ENCODE data around the gene CARS2. TPM values are rescaled to one million over a fixed set of nuclear protein-coding genes. Genes with fewer than 3 reads are reported as not detected.

The CARS2 gene
- total RNA-seq, 1 experiment from 2014 or later = 91.1 TPM

DNA sequence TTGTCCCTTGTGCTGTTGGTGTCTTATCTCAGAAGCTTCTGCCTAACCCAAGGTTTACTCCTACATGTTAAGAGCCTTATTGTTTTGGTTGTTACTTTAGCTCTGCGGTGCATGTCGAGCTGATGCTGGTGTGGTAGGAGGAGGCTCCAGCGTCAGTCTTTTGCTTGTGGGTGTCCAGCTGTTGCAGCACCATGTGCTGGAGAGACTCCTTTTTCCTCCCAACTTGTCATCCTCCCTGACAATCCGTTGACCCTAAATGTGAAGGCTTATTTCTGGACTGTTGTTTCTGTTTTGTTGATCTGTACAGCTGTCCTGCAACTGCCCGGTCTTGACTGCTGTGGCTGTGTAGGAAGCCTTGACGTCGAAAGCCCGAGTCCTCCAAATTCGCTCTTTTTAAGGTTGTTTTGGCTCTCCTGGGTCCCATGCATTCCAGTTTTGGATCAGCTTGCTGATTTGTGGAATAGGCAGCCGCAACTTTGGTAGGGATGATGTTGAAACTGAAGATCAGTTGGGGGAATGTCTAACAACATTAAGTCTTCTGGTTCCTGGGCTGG, 75.3 kb downstream of the CARS2 start:
- in situ Hi-C loops (cut with HindIII; ENCODE audit: low sequenced_read_pairs) = no loop called here

DNA sequence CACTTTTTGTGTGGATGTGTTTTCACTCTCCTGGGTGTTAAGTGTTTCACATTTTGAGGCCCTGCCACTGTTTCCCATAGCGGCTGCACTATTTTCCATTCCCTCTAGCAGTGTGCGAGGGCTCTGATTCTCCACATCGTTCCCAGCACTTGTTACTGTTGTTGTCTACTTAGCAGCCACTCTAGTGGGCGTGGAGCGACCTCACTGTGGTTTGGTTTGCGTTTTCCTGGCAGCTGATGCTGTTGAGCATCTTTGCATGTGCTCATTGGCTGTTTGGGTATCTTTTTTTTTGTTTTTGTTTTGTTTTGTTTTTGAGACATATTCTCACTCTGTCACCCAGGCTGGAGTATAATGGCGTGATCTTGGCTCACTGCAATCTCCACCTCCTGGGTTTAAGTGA, 76.2 kb downstream of the CARS2 start:
- no peak for DNase-seq (ENCODE audit: low spot score)
- in situ Hi-C loops (cut with HindIII; ENCODE audit: low sequenced_read_pairs) = no loop called here

More for the DNA sequence above, 75.3 kb downstream of the CARS2 start:
- no peak for DNase-seq (ENCODE audit: low spot score)

DNA sequence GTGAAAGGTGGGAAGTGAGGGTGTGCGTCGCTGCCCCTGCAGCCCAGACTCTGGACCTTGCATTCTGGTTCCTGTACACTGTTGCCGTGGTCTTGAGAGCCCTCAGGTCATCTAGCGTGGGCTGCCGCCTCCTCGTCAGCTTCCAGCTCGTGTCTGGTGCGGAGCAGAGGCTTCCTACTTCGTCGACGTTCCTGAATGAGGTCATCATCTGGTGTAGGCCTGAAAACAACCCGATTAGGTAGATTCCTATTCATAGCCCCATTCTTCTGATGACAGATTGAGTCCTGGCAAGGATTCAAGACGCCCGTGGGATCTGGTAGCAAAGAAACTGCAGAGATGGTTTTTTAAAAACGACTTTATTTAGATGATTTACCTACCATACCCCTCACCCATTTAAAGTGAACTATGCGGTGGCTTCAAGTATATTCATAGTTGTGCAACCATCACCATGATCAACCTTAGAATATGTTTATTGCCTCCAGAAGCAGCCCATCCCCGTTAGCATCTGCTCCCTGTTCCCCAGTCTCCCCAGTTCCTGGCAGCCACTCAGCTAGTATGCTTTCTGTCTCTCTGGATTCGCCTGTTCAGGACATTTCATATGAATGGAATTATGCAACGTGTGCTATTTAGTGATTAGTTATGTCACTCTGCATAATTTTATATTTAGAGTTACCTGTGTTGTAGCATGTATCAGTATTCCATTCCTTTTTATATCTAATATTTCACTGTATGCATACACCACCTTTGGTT, 76.8 kb downstream of the CARS2 start:
- DNase-seq (ENCODE audit: low spot score) = peak; percentile 70
- in situ Hi-C loops (cut with HindIII; ENCODE audit: low sequenced_read_pairs) = no loop called here

DNA sequence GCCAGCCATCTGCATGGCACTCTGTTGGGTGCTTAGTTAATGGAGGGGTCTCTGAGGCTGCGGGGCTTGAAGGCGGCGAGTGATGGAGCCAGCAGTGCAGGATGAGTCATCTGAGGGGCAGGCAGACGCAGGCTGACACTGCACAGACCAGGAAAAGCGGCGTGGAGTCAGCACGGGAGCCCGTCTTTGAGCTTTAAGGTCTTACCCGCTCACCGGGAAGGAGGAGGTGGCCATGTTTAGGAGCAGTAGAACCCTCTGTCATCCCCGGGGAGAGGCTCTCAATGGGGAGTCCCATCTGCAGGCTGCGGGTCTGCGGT, 77.5 kb downstream of the CARS2 start:
- in situ Hi-C loops (cut with HindIII; ENCODE audit: low sequenced_read_pairs) = no loop called here
- DNase-seq (ENCODE audit: low spot score) = peak; percentile 26

DNA sequence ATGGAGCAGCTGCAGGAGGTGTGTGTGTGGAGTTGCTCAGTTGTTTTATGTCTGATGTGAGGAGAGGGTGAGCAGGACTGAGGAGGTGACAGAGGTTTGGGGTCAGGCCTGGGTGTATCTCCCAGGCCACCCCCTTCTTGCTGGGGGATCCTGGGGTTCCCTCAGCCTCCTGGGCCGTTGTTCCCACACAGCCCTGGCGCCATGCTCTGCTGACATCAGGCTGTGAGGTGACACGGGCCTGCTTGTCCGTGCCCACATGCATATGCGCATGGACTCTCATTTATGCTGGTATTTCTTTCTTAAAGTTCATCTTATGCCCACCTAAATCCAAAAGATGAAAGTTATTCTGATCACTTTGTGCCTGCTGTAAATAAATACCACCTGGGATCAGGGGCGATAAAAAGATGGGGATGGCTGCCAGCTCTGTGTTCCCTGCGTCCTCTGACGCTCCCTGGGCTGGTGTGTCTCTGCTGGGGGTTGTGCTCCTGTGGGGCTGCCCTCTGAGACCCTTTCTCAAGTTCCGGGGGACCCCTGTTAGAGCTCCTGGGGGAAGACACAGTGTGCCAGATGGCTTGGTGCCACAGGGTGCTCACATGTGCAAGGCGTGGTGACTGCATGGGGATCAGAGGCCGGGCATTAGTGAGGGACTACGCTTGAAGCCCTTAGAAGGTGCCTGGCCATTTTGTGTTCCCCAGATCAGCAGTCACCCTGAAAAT, 78.0 kb downstream of the CARS2 start:
- in situ Hi-C loops (cut with HindIII; ENCODE audit: low sequenced_read_pairs) = no loop called here
- no peak for DNase-seq (ENCODE audit: low spot score)

DNA sequence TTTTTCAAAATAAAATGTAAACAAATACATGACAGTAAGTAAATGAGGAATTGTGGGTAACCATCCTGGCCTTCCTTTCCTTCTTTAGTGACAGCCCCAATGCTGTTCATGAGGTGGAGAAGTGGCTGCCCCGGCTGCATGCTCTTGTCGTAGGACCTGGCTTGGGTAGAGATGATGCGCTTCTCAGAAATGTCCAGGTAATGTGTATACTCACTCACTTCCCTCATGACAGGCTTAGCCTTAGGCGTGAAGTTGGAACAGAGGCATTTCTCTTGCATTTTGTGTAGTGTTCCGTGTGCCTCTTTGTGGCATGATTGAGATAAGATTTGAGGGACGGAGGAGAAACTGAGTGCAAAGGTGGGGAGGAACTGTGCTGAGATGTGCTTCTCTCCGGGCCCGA, 78.6 kb downstream of the CARS2 start:
- no peak for DNase-seq (ENCODE audit: low spot score)
- in situ Hi-C loops (cut with HindIII; ENCODE audit: low sequenced_read_pairs) = no loop called here

DNA sequence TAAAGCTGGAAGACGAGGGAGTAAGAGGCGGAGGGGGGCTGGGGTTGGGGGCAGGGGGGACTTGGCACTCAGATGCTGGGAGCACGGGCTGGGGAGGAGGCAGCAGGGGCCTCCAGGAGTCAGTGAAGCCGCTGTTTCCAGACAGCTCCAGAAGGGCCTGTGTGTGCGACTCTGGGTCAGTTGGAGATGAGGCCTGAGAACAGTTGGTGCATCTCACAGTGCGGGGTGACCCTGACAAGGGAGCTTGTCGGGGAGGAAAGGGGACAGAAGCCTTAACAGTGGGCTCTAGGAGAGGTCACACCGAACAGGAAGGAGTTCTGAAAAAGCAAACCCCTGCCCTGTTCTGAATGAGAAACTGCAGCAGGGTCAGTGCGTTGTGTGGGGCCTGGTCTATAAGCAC, 79.4 kb downstream of the CARS2 start:
- DNase-seq (ENCODE audit: low spot score) = no peak
- in situ Hi-C loops (cut with HindIII; ENCODE audit: low sequenced_read_pairs) = no loop called here

DNA sequence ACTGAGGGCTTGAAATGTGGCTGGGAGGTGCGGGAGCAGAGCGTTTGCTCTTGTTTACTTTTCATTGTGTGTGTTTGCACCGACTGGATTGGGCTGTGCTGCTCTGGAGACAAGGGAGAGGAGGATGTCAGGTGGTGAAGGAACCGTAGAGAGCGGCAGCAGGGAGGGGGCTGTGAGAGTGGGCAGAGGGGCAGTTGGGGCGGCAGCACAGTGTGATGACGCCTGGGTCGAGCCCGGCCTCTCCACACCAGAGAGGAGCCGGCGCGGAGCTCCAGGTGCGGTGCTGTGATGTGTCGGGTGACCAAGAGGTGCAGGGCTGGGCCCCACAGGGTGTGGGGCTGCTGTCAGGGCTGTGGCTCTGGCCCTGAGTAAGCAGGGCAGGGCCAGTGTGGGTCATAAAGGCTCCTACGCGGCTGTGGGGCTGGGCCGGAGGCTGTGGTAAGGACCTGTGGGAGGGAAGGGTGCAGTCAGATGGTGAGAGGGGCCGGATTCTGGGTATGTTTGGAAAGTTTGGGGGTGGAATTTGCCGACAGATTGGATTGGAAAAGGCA, 80.1 kb downstream of the CARS2 start:
- no peak for DNase-seq (ENCODE audit: low spot score)
- in situ Hi-C loops (cut with HindIII; ENCODE audit: low sequenced_read_pairs) = no loop called here

DNA sequence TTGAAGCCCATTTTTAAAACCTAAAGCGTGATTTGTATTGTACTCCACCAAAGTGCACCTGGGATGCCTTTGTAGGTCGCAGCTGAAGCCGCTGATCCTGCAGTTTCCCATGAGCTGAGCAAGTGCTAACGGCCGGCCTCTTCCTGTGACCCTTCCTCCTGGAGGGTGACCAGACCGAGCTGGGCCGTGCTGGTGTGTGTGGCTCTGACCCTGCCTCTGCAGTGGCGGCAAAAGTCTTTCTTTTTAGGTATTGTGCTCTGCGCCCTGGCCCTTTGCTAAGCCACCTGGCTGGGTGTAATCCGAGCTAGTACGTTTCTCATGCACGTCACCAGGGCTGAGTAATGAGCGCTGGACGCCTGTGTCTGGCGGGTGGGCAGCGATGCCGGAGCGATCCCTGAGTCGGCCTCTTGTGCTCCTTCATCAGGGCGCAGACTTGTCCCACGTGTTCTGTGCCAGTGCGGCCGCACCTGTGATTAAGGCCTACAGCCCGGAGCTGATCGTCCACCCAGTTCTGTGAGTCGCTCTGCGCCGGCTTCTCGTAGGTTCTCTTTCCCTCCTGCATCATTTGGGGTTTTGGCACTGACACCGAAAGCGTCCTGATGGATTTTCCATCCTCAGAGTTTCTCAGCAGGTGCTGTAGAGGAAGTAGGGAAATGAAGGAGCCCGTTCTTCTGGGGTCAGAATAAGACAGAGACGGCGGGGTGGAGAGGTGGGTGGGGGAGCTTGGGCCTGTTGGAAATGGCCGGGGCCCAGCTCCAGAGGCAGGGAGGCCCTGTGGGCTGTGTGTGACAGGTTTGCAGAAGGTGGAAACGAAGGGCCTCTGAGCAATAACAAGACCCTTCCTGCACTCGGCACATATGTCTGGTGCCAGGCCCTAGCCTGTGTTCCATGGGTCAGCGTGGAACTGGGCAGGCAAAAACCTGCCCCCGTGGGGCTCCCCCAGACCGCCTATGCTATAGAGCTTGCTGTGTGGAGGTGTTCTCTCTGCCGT, 80.9 kb downstream of the CARS2 start:
- in situ Hi-C loops (cut with HindIII; ENCODE audit: low sequenced_read_pairs) = no loop called here
- DNase-seq (ENCODE audit: low spot score) = no peak

DNA sequence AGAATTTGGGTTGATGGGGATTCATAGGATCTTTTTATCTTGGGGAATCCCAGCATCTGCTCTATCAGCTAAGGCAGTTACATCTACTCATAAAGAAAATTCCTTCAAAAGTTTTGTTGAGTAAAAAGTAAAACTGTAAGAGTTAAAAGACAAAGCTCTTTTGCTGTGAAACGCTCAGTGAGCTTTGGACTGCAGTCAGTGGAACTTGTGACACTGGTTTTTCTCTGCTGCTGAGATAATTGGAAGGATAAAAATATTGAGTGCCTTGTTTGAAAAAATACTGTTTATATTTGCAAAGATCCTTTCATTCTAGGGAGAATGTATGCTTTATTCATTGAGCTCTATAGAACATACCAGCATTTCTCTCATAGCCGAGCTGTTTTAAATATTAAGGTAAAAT, 85.3 kb downstream of the CARS2 start:
- in situ Hi-C loops (cut with HindIII; ENCODE audit: low sequenced_read_pairs) = no loop called here
- DNase-seq (ENCODE audit: low spot score) = no peak

DNA sequence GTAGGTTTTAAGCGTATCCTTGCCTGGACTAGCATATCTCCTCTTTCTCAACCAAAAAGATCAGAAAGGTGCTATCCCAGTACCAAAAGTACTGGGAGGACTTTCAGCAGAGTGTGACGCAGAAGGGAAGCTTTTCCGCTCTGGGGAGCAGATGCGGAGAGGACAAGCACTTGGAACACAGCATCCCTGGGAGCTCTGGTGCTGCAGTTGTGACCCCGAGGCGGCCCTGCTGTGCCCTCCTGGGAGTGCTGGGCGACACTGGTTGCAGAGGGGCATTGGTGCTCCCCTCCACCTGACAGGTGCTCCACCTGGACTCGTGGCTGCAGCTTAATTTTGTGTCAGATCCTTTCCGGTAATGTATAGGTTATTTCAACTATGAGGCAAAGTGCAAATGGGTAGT, 87.1 kb downstream of the CARS2 start:
- in situ Hi-C loops (cut with HindIII; ENCODE audit: low sequenced_read_pairs) = no loop called here
- no peak for DNase-seq (ENCODE audit: low spot score)

DNA sequence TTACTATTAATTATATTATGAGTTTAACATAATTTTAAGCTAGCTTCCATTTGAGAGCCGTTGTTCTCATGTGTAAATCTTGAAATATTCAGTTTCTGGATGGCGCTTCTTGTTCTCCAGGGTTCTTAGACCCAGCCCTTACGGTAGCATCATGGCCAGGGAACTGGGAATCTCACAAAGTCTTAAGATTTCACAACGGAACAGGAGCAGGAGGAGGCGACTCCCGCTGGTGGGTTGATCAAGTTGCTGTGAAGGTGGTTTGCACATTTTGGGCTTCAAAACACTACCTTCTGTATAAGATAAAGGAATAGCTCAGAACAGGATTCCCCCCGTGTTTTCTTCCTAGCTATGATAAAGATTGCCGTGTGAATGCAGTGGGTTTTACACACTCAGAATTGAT, 87.7 kb downstream of the CARS2 start:
- in situ Hi-C loops (cut with HindIII; ENCODE audit: low sequenced_read_pairs) = no loop called here
- DNase-seq (ENCODE audit: low spot score) = no peak

DNA sequence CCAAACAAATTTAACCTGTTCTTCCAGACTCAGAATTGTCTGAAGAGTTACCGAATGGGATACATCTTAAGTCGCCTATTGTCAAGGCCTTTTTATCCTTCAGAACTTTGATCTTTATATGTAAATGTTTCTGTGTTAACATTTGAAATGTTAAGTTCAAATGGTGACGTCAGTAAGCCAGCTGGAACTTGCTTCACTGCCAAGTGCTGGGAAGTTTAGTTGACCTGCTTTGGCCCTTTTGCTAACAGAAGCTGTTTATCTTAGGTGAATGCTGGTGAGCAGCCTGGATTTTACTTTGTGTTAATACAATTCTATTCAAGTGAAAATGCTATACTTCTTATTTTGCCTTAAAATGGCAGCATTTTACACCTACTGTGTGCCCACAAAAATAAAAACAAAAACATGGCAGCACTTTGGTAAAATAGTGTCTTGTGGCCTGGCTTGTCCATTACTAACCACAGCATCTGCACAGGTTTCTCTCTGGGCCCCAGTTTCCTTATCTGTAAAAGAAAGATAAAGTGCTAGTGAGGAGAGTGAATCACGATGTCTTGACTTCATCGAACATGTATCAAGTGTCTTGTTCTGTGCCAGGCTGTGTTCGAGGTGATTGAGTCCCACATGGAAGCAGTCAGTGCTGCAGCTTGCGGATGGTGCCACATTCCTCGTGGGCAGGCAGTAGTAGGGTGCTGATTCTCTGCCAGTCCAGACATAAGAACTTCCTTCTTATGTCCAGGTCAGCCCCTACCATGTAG, 88.4 kb downstream of the CARS2 start:
- in situ Hi-C loops (cut with HindIII; ENCODE audit: low sequenced_read_pairs) = no loop called here
- no peak for DNase-seq (ENCODE audit: low spot score)

DNA sequence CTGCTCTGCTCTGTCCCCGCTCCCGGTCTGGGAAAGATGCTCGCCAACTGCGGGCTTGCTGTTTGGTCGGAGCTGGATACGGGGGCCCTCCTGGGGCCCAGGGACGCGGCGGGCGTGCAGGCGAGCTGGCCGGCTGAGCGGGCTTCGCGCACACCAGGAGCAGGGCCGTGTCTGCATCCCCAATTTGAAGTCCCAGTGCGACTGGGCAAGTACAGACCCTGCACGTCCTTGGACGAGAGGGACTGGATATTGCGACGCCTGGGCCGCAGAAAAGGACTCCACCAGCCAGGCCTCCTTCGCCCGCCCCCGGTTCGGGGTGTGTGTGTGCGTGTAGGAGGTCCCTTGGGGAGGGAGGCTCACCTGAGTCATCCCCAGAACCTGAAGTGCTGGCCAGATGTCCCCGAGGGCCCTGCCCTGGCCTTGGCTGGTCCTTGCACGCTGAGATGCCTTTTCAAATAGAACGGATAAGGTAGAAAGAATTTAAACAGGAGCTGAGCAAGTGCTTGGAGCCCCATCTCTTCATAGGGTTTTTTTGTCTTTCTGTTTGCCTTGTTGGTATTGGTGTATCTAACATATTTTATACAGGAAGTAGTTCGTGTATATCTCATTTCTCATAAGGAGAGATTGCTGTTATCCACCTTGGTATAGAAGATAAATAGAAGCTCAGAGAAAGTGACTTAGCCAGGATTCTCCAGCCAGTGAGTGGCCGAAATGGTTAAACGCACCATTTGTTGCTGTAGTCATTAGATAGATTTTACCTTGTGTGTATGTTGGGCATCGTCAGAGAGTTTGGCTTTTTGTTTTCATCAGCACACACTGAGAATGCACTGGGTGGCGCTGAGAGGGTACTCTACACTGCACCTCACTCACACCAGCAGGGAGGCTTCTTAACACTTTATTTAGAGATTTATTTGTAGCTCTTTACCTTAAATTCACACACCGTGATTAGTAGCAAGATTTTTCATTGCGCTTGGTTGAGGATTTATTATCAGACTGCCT, 89.5 kb downstream of the CARS2 start:
- peak; percentile 18 for DNase-seq (ENCODE audit: low spot score)
- in situ Hi-C loops (cut with HindIII; ENCODE audit: low sequenced_read_pairs) = no loop called here

DNA sequence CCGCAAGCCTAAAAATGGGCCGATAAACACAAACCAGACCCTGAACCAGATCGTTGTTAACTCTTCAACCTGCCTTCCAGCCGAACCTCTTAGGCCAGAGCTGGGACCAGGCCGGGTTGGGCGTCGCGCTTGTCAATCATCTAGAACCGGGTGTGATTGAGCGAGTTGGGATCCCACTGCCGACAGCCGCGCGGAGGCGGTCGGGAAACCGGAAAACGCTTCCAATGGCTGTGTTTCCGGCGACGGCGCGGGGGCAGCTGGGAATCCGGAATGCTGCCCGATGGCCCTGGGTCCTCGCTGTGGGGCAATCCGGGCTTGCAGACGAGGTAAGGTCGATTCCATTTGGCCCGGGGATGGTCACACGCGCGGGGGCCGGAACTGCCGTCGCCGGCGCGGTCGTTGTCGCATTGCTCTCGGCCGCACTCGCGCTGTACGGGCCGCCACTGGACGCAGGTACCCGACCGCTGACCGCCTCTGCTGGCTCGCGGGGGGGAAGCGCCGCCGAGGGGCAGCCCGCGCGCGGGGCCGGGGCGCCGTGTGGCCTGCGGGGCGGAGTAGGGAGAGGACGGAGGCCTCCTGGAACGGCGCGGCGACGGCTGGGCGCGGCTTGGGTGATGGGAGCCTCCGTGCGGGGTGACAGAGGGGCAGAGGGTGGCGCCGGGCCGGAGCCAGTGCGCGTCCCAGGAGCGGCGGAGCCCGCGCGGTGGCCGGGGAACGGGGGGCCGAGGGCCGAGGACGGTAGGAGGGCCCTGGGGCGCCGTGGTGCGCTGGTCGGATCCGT, 90.4 kb downstream of the CARS2 start, which contains the start of gene NAXD:
NAXD (plus strand) TSS at position 224 of the 781 bp plus-strand sequence; CDS start at position 281, 57 bp downstream.
- peak; percentile 97 for DNase-seq (ENCODE audit: low spot score)
- in situ Hi-C loops (cut with HindIII; ENCODE audit: low sequenced_read_pairs) = no loop called here

DNA sequence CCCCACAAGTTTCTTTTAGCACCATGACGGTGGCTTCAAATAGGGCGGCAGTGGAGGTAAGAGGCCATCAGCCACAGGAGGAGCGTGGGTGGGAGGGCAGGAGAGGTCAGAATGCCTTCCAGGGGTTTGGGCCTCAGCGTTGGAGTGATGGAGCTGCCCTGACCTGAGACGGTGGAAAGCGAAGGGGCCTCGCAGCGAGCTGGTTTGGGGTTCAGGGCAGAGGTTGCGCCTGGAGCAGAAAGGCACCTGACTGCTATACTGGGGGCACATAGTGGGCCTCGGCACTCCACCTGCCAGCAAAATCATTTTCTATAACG, 91.0 kb downstream of the CARS2 start:
- DNase-seq (ENCODE audit: low spot score) = no peak
- in situ Hi-C loops (cut with HindIII; ENCODE audit: low sequenced_read_pairs) = no loop called here

Measured in G401 (cell line).